Activated CD8-positive, alpha-beta memory T cell treated with anti-CD3 and anti-CD28 coated beads, Interleukin-2, amount 50 U/mL, for 1 hour (primary cell): ENCODE results near the gene AUTS2.
"Not testable (repeated sequence)": the region's sequence is repeated elsewhere in the genome, so short reads cannot be mapped to it uniquely, and the experiment has no call there.

ENCODE experiments used
- DNase-seq: peaks from one replicate; pipeline ENCODE4 v3.0.0-alpha.2; 2020; ENCODE audit errors: extremely low read depth

The AUTS2 gene

GRCh38 chr7:70346844-70347462, 748.7 kb downstream of the AUTS2 start:
- DNase-seq = no peak

GRCh38 chr7:70347463-70348254, 749.4 kb downstream of the AUTS2 start:
- no peak for DNase-seq

DNA sequence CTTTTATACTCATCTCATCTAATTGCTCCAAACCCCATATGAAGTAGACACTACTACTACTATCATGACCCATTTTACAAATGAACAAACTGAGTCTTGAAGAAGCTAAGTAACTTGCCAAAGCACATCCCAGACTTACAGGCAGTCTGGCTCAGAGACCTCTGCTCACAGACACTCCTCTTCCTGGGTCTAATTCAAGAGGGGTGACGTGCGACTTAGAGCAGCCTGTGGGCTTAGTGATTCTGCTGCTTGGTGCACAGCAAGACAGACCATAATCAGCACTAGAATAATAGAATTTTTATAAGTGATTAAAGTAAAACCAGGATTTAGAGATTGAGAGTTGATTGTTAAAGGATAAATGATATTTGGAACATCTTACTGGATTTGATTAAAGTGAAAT, 750.8 kb downstream of the AUTS2 start:
- no peak for DNase-seq

DNA sequence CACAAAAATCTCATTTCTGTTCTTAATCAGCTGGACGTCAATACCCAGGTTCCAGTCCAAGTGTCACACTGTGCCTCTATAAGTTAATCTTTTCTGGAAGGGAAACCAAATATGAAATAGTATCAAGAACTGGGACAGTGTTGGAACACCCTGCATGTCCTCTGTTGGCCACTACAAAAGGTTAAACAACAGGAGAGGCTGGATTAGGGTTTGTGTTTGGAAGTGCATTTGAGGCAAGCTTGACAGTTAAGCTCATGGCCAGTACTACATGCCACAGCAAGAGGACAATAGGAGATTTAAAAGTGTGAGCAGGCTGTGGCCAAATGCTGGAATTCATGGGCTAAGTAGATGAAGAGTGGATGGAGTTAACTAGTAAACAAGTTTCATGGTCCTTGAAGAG, 751.5 kb downstream of the AUTS2 start:
- DNase-seq = no peak

GRCh38 chr7:70352088-70352487, 753.8 kb downstream of the AUTS2 start:
- no peak for DNase-seq

DNA sequence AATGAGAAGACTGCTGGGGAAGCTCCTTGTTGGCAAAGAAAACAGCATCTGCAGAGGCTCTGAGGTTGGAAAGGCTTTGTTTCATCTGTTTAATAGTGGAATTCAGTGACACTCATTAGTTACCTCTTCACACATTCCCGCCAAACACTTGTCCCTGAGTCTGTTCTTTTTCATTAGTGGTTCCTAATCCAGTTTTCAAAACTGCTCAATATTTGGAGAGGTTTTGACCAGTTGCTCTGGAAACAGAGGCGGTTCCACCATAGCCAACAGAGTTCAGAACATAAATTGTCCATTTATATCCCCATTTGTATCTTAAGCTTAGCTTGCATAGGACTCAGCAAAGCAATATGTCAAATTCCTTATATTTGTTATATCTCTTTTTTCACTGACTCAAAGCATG, 754.6 kb downstream of the AUTS2 start:
- no peak for DNase-seq

GRCh38 chr7:70353330-70353945, 755.2 kb downstream of the AUTS2 start:
- no peak for DNase-seq

DNA sequence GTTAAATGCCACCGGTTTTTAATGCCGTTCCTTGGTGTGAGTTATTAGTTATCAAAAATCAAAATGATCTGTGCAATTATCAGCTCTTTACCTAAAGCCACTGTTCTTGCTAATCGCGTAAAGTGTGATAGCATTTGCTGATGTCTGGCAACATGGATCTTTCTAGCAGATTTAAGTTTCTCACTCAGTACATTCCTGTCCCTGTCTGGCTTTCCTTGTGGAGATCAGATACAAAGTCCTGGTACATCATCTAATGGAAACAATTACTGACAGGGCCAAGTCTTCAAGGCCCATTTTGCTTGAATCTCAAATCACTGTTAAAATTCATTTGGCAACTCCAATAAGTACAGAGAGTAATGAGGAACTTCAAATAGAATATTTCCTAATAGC, 755.7 kb downstream of the AUTS2 start:
- DNase-seq = no peak

GRCh38 chr7:70354409-70355169, 756.3 kb downstream of the AUTS2 start:
- no peak for DNase-seq

GRCh38 chr7:70355198-70356020, 757.1 kb downstream of the AUTS2 start:
- DNase-seq = no peak

- DNase-seq = no peak
Observed at GRCh38 chr7:70356085-70356786, 758.0 kb downstream of the AUTS2 start.

GRCh38 chr7:70356787-70357328, 758.6 kb downstream of the AUTS2 start:
- DNase-seq = no peak

GRCh38 chr7:70360557-70360956, 762.3 kb downstream of the AUTS2 start:
- DNase-seq = no peak

- DNase-seq = no peak
Observed at GRCh38 chr7:70361821-70362220, 763.5 kb downstream of the AUTS2 start.

DNA sequence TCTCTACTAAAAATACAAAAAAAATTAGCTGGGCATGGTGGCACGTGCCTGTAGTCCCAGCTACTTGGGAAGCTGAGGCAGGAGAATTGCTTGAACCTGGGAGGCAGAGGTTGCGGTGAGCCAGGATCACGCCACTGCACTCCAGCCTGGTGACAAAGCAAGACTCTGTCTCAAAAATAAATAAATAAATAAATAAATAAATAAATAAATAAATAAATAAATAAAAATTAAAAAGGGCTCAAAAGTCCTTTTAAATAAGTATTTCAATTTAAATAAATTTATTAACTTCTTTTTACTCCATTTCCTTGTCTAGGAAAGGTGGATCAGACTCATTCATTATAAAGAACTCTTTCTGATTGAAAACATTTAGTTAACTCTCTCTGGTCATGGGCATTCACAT, 766.1 kb downstream of the AUTS2 start:
- DNase-seq = not testable (repeated sequence)

DNA sequence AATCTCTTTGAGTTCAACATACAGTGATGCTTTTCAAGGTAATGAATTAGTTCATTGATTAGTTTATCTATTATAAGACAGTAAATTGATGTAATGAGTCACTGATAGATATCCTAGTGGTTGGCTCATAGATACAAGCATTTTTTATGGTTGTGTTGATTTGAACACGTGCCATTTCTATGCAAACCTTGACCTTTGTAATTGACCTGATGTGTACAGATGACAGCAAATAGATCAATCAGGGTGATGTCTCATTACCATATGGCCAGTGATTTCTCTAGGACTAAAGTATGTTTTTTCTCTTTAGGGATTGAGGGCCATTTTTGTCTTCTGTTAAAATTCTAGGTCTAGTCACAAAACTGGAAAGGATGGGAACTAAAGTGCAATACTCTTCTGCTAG, 773.4 kb downstream of the AUTS2 start:
- DNase-seq = no peak

GRCh38 chr7:70372768-70373515, 774.7 kb downstream of the AUTS2 start:
- DNase-seq = no peak

GRCh38 chr7:70374772-70375533, 776.7 kb downstream of the AUTS2 start:
- no peak for DNase-seq

DNA sequence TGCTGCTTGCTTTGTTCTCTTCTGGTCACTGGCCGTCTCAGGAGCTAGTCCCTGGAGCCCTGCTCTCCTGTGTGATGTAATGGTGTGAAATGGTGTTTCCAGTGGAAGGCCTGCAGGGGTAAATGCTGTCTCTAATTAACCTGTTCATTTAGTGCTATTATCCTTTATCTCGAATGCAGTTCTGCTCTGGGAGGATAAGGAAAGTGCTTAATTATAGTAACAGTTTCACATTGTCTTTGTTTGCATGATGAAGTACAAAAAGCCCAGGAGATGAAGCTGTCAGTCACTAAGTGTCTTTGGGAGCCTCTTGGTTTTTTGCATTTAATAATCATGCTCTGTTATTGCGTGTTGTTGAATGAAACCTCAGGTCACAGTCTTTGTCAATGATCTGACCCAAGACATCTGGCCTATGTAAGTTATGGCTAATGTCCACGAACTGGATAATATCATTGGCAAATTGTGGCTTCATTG, 778.3 kb downstream of the AUTS2 start:
- DNase-seq = no peak
